ENCODE results near the gene SYNE1.
"Not testable (repeated sequence)": the region's sequence is repeated elsewhere in the genome, so short reads cannot be mapped to it uniquely, and the experiment has no call there.

SYNE1 gene

GRCh38 chr6:152423216-152424103 is 213.7 kb downstream of the SYNE1 start:
- in situ Hi-C loops (cut with HindIII; ENCODE audit: low sequenced_read_pairs): no loop called here
- TF ChIP-seq CTCF (IDR thresholded peaks at IDR 0.05; ENCODE audit: low read depth, low read length): no peak

GRCh38 chr6:152421496-152421895 is 215.7 kb downstream of the SYNE1 start:
- DNase-seq (ENCODE audit: low read depth, low spot score); in situ Hi-C loops (cut with HindIII; ENCODE audit: low sequenced_read_pairs); H3K4me3 ChIP-seq (ENCODE audit: low read depth, low read length): not testable (repeated sequence)

More at GRCh38 chr6:152423216-152424103, 213.7 kb downstream of the SYNE1 start:
- no peak overlapping the region for H3K4me3 ChIP-seq (ENCODE audit: low read depth, low read length)
- no peak for DNase-seq (ENCODE audit: low read depth, low spot score)

GRCh38 chr6:152420696-152421095 is 216.5 kb downstream of the SYNE1 start:
- in situ Hi-C loops (cut with HindIII; ENCODE audit: low sequenced_read_pairs): no loop called here
- TF ChIP-seq CTCF (IDR thresholded peaks at IDR 0.05; ENCODE audit: low read depth, low read length): no peak
- DNase-seq (ENCODE audit: low read depth, low spot score): no peak
- no peak overlapping the region for H3K4me3 ChIP-seq (ENCODE audit: low read depth, low read length)

- in situ Hi-C loops (cut with HindIII; ENCODE audit: low sequenced_read_pairs): no loop called here
- DNase-seq (ENCODE audit: low read depth, low spot score): no peak
- no peak for TF ChIP-seq CTCF (IDR thresholded peaks at IDR 0.05; ENCODE audit: low read depth, low read length)
- H3K4me3 ChIP-seq (ENCODE audit: low read depth, low read length): no peak overlapping the region
Observed at GRCh38 chr6:152418551-152418950, 218.6 kb downstream of the SYNE1 start.

GRCh38 chr6:152416652-152417051 is 220.5 kb downstream of the SYNE1 start:
- in situ Hi-C loops (cut with HindIII; ENCODE audit: low sequenced_read_pairs): no loop called here
- DNase-seq (ENCODE audit: low read depth, low spot score): no peak
- no peak for TF ChIP-seq CTCF (IDR thresholded peaks at IDR 0.05; ENCODE audit: low read depth, low read length)

GRCh38 chr6:152404936-152405595 is 232.1 kb downstream of the SYNE1 start:
- no peak overlapping the region for H3K4me3 ChIP-seq (ENCODE audit: low read depth, low read length)
- no peak for TF ChIP-seq CTCF (IDR thresholded peaks at IDR 0.05; ENCODE audit: low read depth, low read length)
- in situ Hi-C loops (cut with HindIII; ENCODE audit: low sequenced_read_pairs): no loop called here

More at GRCh38 chr6:152416652-152417051, 220.5 kb downstream of the SYNE1 start:
- no peak overlapping the region for H3K4me3 ChIP-seq (ENCODE audit: low read depth, low read length)

More at GRCh38 chr6:152404936-152405595, 232.1 kb downstream of the SYNE1 start:
- no peak for DNase-seq (ENCODE audit: low read depth, low spot score)

Data from astrocyte of the spinal cord (primary cell).